Coronary artery (tissue), 2 donors: ENCODE measurements around the gene PRKCH.

ENCODE experiments used
- DNase-seq: peaks from one replicate; pipeline ENCODE4 v3.0.0-alpha.2; 2017; ENCODE audit warnings: low spot score
- H3K27ac ChIP-seq, 2 donors: fragments of 200-600 bp; sonication (generic); one replicate each; pipeline ENCODE4 v1.5.1; 2016 to 2019
- H3K4me3 ChIP-seq: fragments of 200-600 bp; sonication (generic); 2 replicates; pipeline ENCODE4 v1.5.1; 2016; ENCODE audit warnings: mild to moderate bottlenecking, moderate library complexity
- TF ChIP-seq, protein P1 (sequence below): fragments of 200-600 bp; sonication (generic); IDR thresholded peaks from one replicate; pipeline ENCODE4 v1.5.1; 2019; ENCODE audit warnings: antibody characterized with exemption

Gene PRKCH

DNA sequence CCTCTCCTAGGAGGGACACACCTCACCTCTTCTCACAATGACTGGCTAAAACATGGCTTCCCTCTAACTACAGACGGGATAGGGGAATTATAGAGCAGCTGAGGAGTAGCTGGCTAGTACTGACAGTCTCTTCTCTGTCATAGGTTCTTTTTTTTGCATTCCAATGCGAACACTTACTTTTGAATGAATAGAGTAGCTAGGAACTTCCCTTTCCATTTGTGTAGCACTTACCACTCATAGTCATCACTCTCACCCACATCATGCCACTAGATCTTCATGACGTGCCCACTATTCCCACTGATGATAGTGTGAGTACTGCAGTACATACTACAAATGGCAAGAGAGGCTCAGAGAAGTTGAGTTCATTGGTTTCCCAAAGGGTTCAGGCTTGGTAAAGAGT, 230.0 kb downstream of the PRKCH start:
- no peak overlapping the region for H3K4me3 ChIP-seq
- no peak overlapping the region for H3K27ac ChIP-seq
- DNase-seq: no peak
- TF ChIP-seq, protein P1, sequence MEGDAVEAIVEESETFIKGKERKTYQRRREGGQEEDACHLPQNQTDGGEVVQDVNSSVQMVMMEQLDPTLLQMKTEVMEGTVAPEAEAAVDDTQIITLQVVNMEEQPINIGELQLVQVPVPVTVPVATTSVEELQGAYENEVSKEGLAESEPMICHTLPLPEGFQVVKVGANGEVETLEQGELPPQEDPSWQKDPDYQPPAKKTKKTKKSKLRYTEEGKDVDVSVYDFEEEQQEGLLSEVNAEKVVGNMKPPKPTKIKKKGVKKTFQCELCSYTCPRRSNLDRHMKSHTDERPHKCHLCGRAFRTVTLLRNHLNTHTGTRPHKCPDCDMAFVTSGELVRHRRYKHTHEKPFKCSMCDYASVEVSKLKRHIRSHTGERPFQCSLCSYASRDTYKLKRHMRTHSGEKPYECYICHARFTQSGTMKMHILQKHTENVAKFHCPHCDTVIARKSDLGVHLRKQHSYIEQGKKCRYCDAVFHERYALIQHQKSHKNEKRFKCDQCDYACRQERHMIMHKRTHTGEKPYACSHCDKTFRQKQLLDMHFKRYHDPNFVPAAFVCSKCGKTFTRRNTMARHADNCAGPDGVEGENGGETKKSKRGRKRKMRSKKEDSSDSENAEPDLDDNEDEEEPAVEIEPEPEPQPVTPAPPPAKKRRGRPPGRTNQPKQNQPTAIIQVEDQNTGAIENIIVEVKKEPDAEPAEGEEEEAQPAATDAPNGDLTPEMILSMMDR: no peak

DNA sequence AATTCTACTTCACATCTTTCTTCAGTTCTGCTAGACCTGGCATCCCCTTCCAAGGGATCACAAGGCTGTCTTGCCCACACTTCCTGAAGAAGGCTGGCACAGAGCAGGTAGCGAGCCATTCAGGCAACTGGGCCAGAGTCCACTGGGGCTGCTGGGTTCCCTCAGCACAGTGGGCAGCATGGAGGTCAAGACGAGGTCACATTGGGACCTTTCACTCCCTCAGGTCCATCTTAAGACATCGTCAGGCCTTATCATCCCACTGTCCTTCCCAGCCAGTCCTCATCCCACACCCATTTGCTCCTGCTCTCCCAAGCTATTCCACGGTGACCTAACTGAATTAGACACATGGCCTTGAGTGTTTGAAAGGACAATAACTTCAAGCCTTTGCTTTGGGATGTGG, 230.9 kb downstream of the PRKCH start:
- H3K27ac ChIP-seq: peak overlapping the region; percentile 33 to 74
- DNase-seq: no peak
- TF ChIP-seq, protein P1: no peak
- no peak overlapping the region for H3K4me3 ChIP-seq

DNA sequence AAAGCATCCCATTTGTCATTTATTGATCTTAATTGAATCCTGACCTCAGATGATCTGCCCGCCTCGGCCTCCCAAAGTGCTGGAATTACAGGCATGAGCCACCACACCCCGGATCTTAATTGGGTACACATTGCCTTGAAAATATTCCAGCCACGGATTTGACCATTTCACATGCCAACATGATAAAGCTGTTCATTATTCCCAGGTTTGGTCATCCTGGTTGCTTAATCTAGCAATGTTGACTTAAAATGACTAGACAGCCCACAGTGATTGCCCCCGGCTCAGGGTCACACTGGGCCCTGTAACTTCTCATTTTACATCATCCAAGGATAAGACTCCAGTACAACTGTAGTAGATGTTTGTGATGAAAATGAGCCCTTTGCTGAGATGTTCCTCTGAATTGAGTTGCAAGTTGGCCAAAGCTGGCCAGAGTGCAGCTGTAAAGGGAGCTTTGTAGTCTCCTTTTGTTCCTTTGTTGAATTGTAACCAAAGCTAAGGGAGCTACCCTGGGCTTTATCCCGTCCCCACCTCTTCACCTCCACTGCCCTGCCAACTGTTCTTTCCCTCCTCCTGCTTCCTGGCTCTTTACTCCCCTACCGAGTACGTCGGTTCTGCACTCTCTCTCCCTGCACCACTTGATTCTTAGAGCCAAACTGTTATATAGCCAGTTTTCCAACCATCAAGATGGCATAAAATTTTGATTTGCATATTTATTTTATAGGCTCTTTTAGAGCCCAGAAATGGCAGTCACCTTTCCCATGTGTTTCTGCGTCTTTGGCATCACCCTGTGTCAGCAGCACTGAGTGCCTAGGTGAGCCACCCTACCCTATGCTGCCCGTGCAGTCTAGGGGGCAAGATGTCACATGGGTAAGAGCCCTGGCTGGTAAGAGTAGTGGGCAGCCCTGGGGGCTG, 232.6 kb downstream of the PRKCH start:
- TF ChIP-seq, protein P1: no peak
- Histone ChIP-seq H3K4me3 (no peak overlapping the region), H3K27ac (peak overlapping the region in 1 of 2 donors; percentile 74)
- no peak for DNase-seq

DNA sequence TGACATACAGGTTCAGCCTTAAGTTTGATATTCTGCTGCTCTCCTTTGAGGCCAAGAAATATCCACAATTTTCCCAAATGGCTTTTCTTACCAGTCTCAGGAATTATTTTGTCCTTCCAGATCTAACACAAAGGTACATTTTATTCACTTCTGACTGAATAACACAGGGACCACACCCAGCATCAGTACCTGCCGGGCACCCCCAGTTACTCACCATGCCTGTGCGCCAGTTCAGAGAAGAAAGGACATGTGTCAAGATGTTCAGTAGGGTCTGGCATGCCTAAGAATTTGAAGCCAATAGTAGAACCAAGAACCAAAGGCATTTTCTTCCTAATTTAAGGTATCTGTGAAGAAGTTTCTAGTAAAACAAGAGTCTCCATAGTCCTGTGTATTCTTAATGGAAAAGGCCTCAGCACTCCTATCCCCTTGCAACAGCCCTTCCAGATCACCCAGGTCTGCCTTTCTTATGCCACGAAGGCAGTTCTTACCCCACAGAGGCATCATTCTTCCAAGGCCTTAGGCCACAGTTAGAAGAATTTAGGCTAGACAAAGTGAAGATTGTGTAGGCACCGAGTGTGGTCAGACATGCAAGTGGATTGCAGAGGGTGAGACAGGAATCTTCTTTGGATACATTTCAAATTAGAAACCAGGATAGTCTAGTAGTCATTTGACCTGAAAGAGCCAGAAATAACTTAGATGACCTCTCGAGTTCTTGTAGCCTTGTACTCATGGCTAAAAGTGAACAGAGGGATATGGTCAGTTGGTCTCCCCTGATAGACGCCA, 233.9 kb downstream of the PRKCH start:
- no peak overlapping the region for H3K4me3 ChIP-seq
- no peak overlapping the region for H3K27ac ChIP-seq
- DNase-seq: no peak
- TF ChIP-seq, protein P1: no peak

DNA sequence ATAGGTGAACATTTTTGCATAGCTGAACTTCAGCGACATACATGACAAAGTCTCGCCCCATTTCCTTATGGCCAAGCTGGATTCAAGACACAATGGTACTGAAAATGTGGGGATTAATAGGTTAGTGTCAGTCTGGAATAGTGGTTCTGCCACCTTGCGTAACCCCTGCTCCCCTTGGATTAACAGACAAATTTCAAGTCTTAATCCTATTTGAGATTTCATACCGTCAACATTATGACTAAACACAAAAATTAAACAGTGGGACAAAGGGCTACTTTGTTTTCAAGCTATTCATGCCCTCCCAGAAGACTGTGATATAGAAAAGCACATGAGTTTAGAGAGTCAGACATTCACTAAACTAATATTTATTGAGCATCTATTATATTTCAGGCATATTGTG, 235.1 kb downstream of the PRKCH start:
- H3K27ac ChIP-seq: no peak overlapping the region
- no peak overlapping the region for H3K4me3 ChIP-seq
- DNase-seq: no peak
- TF ChIP-seq, protein P1: no peak

DNA sequence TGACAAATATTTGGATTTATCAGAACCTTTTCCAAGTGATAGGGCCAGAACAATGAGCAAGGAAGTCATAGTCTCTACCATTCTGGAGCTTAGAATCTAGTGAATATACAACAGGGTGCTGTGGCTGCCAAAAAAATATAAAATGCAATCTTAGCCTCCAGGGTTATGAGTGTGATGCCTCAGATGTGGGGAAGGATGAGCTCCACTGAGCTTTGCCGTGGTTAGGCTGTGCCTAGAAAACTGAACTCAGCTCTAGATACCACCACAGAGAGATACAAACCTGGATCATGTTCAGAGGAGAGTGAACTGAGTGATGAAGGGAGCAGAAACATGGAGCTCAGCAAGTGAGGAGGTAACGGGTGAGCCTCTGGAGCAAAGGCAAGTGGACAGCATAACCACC, 235.9 kb downstream of the PRKCH start:
- no peak for DNase-seq
- Histone ChIP-seq H3K27ac (no peak overlapping the region), H3K4me3 (no peak overlapping the region)
- TF ChIP-seq, protein P1: no peak
